B cell (primary cell): ENCODE measurements around the gene NPEPPS.

ENCODE experiments used
- EZH2 ChIP-seq: IDR thresholded peaks from 2 replicates; pipeline ENCODE4 v1.6.1; 2012; ENCODE audit warnings: borderline replicate concordance, low read depth, mild to moderate bottlenecking, moderate library complexity, low read length; ENCODE audit not compliant: insufficient read depth, poor library complexity, severe bottlenecking
- TF ChIP-seq, protein P1 (sequence below): fragments of 200-600 bp; IDR thresholded peaks from one replicate; pipeline ENCODE4 v1.8.0; 2022; ENCODE audit warnings: antibody characterized with exemption, mild to moderate bottlenecking

DNA sequence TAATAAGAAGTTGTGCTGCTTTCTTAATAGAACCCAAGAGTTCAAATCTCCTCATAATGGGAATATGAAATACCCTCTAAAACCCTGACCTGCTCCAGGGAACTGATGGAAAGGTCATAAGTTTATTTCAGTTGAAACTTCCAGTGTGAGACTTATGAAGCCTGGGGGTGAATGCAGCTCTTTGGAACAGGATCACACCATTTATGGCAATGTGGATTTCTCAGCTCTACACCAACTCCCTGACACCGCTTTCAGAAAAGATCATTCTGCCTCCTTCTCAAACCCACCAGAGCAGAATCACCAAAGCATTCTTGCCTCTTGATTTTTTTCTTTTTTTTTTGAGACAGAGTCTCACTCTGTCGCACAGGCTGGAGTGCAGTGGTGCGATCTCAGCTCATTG is 102.1 kb downstream of the NPEPPS start:
- TF ChIP-seq, protein P1, sequence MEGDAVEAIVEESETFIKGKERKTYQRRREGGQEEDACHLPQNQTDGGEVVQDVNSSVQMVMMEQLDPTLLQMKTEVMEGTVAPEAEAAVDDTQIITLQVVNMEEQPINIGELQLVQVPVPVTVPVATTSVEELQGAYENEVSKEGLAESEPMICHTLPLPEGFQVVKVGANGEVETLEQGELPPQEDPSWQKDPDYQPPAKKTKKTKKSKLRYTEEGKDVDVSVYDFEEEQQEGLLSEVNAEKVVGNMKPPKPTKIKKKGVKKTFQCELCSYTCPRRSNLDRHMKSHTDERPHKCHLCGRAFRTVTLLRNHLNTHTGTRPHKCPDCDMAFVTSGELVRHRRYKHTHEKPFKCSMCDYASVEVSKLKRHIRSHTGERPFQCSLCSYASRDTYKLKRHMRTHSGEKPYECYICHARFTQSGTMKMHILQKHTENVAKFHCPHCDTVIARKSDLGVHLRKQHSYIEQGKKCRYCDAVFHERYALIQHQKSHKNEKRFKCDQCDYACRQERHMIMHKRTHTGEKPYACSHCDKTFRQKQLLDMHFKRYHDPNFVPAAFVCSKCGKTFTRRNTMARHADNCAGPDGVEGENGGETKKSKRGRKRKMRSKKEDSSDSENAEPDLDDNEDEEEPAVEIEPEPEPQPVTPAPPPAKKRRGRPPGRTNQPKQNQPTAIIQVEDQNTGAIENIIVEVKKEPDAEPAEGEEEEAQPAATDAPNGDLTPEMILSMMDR: no peak
- no peak for TF ChIP-seq EZH2
